Endothelial cell of hepatic sinusoid (primary cell): ENCODE data around the gene GRM4.

ENCODE experiments used
- in situ Hi-C: cut with HindIII; loops from 2 replicates; pipeline ENCODE4 v1.10.0; 2017; ENCODE audit warnings: low sequenced_read_pairs

GRM4 gene

GRCh38 chr6:34144581-34145160 is 1.2 kb downstream of the GRM4 start:
- in situ Hi-C loops: loop anchor here (5.0 to 25.0 kb wide), 3 partner anchors 52 to 382 kb away; no protein-coding TSS in a partner anchor

GRCh38 chr6:34143884-34144580 is 1.9 kb downstream of the GRM4 start:
- in situ Hi-C loops: loop anchor here (5.0 to 25.0 kb wide), 3 partner anchors 52 to 382 kb away; no protein-coding TSS in a partner anchor

DNA sequence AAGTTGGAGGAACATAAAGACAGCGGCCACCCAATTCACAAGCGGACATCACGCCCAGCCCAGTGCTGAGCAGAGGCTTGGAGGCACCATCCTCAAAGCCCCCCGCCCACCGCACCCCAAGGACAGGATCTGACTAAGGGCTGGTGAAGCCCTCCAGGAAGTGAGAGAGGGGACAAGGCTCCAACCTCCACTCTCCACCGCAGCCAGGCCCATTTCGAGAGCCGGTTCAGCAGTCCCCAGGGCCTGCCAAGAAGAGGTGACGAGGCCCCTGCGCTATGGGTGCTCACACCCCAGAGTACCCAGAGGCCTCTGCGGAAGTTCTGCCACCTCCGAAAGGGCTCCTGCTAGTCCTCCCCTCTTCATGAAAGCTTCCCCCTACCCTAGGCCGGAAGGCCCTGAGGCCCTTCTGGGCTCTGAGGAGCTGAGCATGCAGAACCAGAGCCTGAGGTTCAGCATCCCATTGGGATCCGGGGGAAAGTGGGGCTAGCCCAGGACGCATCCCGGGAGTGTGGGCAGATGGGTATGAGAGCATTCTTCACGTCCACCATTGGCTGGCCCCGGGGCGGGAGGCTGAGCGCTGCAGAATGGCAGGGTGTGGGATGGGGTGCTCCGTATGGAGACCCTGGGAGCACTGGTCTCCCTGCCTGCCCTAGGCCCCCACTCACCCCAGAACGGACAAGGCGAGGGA is 2.5 kb downstream of the GRM4 start:
- in situ Hi-C loops: loop anchor here (5.0 to 25.0 kb wide), 3 partner anchors 51 to 381 kb away; no protein-coding TSS in a partner anchor

DNA sequence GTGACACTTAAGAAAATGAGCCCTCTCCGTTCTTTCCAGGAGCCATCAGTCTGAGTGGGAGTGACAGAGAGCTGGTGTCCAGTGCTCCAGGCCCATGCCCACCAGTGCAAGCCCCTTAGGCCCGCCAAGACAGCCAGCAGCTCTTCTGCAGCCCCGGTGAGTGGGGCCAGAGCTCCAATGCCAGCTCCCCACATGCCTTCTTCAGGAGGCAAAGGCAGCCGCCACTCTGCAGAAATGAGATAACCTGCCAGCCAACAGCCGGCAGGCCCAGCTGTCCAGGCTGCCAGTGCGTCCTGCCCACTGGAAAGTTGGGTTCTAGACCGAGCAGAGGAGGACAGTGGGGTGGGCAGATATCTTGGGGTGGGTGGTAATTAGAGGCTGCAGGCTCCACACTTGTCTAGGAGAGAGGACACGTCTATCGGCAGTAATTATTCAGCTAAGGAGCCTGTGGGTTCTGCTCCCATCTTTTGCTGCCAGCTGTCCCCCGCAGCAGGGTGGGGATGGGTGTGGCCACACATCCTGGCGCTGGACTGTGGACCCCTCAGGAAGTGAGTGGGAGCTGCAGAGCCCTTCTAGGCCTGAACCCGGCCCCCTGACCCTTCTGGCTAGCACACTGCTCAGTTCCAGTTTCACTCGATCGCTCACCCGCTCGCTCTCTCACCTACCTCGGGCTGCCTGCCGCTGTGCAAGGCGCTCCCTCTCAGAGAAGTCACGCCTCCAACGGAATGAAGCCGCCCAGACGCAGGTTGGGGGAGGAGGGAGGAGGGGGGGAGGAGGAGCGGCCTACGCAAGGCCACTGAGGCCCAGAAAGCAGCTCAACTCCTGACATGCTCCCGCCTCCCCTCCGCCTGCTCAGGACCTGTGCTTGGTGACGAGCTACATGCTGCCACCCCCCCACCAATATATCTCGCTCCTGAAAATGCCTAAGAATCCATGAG is 3.6 kb downstream of the GRM4 start:
- in situ Hi-C loops: loop anchor here (5.0 to 25.0 kb wide), 3 partner anchors 50 to 380 kb away; no protein-coding TSS in a partner anchor

DNA sequence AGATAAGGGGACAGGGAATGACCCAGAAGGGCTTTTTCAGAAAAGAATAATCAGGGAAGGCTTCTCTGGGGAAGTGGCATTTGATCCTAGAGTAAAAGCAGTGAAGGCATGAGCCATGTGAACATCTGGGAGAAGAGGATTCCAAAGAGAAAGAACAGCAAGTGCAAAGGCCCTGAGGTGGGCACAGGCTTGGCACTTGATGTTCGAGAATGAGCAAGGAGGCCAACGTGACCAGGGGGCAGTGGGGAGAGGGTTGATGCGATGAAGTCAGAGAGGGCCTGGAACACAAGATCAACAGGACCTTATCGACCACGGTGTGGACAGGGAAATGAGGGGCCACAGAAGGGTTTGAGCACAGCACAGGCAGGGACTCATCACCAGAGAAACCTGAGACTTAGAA is 5.8 kb downstream of the GRM4 start:
- in situ Hi-C loops: loop anchor here (5.0 to 25.0 kb wide), 3 partner anchors 48 to 378 kb away; no protein-coding TSS in a partner anchor

DNA sequence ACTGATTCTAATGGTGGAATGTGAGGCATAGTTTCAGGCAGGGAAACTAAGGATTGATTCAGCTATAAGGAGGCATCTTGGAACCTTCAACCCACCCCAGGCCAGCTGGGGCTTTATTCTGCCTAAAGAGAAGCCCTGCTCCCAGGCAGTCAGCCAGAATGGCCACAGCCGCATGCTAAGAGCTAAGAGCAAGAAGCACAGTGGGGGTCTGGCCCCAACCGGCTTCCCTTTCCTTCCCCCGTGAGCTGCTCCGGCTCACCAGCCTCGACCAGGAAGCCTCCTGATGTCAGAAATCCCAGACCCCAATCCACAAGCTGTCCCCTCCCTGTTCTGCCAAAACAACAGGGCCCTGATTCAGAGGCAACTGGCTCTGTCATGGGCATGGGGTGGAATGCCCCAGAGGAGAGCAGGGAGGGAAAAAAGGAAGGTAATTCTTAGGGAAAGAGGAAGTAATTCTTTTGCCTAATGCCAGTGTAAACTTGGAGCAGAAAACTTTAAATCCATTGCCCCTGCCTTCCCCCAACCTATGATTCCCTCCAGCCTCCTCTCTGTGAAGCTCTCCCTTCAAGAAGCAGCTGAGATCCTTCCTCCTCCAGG is 6.9 kb downstream of the GRM4 start:
- in situ Hi-C loops: loop anchor here (25.0 kb wide), 2 partner anchors 252 to 377 kb away; no protein-coding TSS in a partner anchor

DNA sequence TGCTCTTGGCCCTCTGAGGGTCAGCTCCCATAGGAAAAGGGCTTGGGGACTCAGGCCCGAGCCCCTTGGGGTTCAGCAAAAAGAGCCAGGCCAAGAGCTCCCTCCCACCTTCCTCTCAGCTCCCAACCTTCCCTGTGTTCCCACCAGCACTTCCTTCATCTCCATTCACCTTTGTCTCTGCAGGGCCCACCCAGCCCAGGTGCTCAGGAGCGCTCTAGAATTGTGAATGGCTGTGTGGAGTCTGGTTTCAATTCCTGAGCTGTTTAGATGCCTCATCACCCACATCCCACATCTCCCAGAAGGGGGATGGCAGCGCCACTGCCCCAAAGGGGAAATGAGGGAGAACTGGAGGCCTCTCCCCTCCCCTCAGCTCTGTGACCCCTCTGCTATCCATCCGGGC is 7.7 kb downstream of the GRM4 start:
- in situ Hi-C loops: loop anchor here (25.0 kb wide), 2 partner anchors 251 to 376 kb away; no protein-coding TSS in a partner anchor

- in situ Hi-C loops: loop anchor here (25.0 kb wide), 2 partner anchors 248 to 373 kb away; no protein-coding TSS in a partner anchor
Observed at GRCh38 chr6:34135541-34135940, 10.3 kb downstream of the GRM4 start.

GRCh38 chr6:34132486-34133185 is 13.3 kb downstream of the GRM4 start:
- in situ Hi-C loops: loop anchor here (25.0 kb wide), 2 partner anchors 245 to 370 kb away; no protein-coding TSS in a partner anchor

- in situ Hi-C loops: loop anchor here (25.0 kb wide), 2 partner anchors 244 to 369 kb away; no protein-coding TSS in a partner anchor
Observed at GRCh38 chr6:34131326-34132290, 14.3 kb downstream of the GRM4 start.

DNA sequence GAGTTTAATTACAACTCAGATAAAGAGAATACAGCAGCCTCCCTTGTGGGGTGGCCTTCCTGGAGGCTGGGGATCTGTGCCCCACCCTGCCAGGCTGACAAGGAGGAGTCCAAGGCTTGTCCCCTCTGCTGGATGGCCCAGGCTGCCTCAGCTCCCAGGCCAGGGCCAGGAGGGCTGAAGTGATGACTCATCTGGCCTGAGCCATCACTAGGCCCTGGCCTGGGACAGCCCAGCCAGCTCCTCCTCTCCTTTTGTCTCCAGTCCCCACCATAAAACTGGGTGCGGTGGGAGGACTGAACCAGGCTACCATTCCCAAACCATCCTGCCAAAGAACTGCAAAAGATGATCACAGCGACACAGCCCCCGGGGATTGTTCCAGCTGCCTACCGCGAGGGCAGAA is 15.0 kb downstream of the GRM4 start:
- in situ Hi-C loops: loop anchor here (25.0 kb wide), 2 partner anchors 244 to 369 kb away; no protein-coding TSS in a partner anchor

DNA sequence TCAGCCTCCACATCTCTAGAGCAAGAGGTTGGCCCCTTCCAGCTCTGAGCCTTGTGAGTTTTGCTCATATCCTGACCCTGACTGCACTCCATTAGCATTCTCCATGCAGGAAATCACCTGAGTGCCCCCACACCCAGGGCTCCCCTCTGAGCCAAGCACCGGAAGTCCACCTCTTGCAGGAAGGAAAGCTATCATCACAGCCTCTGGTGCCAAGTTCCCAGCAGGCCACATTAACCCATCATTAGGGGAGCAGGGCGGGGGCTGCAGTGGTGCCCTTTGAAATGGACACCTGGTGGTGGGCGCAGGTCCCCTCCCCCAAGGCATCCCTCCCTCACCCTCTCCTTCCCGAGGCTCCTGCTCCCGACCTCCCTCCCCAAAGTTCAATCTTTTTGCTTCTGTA is 16.1 kb downstream of the GRM4 start:
- in situ Hi-C loops: loop anchor here (25.0 kb wide), 2 partner anchors 242 to 367 kb away; no protein-coding TSS in a partner anchor

DNA sequence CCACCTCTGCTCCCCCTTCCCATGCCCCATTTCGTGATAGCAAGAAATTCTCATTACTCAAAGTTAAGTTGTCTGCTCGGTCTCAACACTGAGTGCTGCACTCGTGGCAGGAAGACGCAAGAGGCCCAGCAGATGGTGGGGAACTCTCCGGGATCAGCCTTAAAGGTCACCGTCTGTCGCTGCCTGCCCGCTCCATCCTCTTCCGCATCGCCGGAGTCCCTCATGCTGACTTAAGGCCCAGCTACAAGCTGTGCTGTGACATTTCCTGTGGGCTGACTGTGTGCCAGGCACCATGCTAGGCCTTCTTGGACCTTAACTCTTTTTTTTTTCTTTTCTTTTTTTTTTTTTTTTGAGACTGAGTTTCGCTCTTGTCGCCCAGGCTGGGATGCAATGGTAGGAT is 17.8 kb downstream of the GRM4 start:
- in situ Hi-C loops: loop anchor here (25.0 kb wide), 2 partner anchors 241 to 366 kb away; no protein-coding TSS in a partner anchor

GRCh38 chr6:34126419-34126818 is 19.5 kb downstream of the GRM4 start:
- in situ Hi-C loops: loop anchor here (25.0 kb wide), 2 partner anchors 239 to 364 kb away; no protein-coding TSS in a partner anchor

GRCh38 chr6:34125939-34126338 is 19.9 kb downstream of the GRM4 start:
- in situ Hi-C loops: loop anchor here (25.0 kb wide), 2 partner anchors 239 to 364 kb away; no protein-coding TSS in a partner anchor

DNA sequence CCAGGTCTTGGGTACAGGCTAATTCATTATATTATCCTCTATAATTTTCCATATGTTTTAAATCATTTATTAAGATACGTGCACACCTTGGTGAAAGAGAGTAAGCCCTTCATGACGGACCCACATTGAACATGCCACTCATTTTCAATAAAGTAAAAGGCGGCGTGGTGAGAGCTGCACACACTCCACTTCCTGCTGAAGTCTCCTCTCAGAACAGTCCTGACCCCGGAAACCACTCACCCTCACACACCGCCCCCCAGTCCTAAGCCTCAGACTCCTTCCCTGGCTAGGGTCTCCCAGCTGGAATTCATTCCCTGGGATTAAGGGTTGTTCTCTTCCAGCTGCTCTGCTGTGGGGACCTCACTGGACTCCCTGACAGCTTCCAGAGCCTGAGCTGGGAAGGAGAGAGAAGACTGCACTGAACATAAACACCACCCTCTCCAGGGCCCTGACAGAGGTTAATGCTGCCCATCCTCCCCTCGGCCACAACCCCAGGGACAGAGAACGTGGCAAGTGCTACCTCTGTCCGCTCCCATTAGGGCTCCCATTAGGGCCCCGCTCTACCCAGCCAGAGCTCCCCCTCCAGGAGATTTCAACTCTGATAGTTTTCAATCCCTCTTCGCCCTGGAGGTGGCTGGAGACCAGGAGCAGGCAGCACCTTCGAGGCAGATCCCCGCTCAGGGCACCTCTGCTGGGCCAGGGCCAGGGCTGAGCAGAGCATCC is 24.8 kb downstream of the GRM4 start:
- in situ Hi-C loops: no loop called here

GRCh38 chr6:34115915-34116314 is 30.0 kb downstream of the GRM4 start:
- in situ Hi-C loops: no loop called here
